GM21576 (cell line): ENCODE measurements around the gene CHRNA4.
"Not testable (repeated sequence)": the region's sequence is repeated elsewhere in the genome, so short reads cannot be mapped to it uniquely, and the experiment has no call there.

ENCODE experiments used
- ATAC-seq: cut with Tn5 transposase; IDR thresholded peaks from one replicate; pipeline ENCODE4 v1.9.1; 2021; ENCODE audit warnings: mild to moderate bottlenecking, moderate library complexity; ENCODE audit not compliant: unreplicated experiment

CHRNA4 gene

DNA sequence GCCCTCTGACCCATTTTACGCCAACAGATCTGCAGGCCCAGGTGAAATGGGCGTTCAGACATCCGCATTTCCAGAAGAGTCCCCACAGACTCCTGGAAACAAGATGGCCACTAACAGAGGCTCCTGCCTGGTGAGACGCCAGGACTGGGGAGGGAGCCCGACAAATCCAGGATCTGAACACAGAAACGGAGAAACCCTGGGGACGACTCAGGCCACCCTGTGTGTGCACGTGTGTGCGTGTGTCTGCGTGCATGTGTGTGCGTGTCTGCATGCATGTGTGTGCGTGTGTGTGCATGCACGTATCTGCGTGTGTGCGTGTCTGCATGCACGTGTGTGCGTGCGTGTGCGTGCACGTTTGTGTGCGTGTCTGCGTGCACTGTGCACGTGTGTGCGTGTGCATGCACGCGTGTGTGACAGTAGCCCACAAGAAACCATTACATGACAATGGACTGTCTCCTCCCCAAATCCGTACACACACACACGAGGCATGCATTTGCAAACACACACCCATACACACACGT is 24.9 kb downstream of the CHRNA4 start:
- ATAC-seq: no peak

DNA sequence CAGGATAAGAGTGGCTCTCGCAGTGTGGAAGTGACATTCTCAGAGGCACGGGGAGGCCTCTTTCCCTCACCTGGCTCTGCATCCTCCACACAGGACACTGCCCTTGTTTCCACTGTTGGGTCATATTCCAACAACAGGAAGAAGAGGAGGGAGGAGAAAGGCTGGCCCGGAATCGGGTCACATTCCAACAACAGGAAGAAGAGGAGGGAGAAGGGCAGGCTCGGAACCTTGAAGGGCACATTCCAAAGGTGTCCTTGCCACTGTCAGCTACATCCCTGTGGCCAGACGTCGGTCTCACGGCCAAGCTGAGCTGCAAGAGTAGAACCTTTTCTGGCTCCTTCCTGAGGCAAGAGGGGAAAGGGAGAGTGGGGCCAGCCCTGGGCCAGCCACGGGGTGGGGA is 25.4 kb downstream of the CHRNA4 start:
- ATAC-seq: no peak

DNA sequence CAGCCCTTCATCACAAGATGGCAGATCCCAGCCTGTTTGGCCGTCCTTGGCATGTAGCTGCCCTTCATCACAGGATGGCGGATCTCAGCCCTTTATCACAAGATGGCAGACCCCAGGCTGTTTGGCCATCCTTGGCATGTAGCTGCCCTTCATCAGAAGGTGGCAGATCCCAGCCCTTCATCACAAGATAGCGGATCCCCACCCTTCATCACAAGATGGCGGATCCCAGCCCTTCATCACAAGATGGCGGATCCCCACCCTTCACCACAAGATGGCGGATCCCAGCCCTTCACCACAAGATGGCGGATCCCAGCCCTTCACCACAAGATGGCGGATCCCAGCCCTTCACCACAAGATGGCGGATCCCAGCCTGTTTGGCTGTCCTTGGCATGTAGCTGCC is 26.1 kb downstream of the CHRNA4 start:
- ATAC-seq: not testable (repeated sequence)

DNA sequence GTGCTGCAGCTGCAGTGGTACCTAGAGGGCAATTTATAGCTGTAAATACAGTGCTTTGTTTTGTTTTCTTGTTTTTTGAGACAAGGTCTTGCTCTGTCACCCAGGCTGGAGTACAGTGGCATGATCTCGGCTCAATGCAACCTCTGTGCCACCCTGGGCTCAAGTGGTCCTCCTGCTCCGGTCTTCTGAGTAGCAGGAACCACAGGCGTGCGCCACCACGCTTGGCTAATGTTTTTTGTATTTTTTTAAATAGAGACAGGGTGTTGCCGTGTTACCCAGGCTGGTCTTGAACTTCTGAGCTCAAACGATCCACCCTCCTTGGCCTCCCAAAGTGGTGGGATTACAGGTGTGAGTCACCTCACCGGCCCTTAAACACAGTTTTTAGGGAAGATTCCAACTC is 26.8 kb downstream of the CHRNA4 start:
- ATAC-seq: no peak

DNA sequence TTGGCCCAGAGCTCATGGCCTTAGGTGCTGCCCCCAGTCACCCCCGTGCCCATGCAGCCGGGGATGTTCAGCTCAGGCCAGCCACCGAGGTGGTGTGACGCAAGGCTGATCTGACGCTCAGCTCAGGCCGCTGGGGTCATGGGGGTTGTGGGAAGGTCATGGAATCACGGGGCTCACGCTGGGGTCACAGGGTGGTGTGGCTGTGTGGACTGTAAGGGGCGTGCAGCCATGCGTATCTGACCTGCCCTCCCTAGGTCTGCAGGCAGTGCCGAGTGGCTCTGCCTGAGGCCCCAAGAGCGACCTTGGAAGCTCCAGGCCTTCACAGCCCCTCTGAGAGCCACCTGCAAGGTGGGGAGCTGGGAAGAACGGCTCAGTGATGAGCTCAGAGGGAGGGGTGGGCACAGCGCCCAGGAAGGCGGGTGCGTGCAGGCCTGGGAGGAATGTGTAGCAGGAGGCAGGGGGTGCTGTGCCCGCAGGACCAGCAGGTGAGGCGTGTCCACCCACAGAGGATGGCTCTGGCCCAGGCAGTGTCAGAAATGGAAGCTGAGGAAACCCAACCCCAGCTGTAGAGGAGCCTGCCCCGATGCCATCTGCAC is 27.8 kb downstream of the CHRNA4 start:
- ATAC-seq: no peak

DNA sequence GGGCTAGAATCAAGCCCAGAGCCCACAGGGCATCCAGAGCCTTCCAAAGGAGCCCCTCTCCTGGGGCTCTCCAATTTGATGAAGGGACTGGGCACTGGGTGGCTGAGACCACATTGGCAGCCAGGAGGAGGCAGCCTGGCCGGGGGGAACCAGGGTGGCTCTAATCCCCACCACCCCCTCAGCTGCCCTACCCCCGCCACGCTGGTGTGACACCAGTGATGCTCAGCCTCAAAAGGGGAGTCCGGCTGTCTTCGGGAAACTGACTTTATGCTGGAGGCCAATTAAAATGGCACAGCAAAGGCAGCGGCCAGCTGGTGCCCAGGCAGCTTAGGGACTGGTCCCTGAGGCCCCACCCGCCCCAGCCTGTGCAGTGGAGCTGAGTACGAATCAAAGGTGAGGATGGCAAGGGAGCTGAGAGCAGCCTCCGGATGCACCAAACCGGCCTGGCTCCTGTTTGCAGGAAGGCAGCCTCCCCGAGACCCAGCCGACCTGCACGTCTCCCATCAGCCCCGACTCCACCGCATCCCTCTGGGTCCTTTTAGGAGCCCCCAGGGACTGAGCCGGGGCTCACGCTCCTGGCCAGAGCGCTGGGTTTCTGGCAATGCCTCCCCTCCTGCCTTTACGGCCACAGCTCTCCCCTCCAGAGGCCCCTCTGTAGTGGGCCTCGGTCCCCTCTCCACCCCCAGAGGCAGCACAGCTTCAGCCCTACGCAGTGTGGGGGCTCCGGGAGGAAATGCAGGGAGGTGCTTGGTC is 28.5 kb downstream of the CHRNA4 start:
- ATAC-seq: no peak

DNA sequence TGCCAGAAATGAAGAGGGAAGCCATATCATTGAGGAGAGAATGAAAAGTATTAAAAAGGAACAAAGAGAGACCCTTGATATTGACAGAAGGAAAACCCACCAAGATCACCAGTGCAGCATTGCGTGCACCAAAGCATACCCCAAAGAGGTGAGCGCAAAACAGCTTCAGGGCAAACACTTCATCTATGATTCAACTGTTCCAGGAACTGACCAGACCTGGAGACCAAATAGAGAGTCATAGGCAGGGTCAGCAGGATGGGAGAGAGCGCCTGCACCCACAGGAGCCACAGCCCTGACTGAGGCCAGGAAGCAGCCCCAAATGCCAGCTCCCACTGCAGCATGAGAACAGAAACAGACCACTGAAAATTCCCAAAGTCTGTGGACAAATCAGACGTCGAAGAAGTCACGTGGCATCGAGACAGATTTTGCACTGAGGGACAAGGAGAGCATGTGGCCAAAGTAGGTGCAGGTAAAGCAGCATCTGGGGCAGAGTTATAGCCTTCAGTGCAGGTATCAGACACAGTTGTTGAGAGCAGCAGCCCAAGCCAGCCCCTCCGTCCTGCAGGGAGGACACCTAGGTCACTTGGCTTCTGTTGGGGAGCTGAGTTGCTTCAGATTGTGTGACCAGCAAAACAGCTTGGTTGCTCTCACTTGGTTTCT is 29.3 kb downstream of the CHRNA4 start:
- ATAC-seq: no peak

DNA sequence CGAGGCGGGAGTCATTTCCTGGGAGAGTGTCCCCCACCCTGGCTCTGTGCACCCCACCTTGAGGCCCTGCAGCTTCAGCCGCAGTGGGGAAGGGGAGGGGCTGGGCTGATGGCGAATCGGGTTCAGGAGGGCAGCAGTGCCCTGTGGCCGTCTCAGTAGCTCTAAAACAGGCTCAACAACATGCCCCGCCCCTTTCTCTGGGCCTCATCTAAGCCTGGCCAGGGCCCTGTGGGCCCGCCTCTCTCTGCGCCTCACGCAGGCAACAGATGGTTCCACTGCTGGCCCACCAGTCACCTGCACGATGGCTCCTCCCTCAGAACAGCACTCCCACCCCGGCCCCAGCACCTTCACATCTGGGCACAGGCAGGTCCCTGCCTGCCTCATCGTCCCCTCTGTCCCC is 30.2 kb downstream of the CHRNA4 start:
- ATAC-seq: no peak

DNA sequence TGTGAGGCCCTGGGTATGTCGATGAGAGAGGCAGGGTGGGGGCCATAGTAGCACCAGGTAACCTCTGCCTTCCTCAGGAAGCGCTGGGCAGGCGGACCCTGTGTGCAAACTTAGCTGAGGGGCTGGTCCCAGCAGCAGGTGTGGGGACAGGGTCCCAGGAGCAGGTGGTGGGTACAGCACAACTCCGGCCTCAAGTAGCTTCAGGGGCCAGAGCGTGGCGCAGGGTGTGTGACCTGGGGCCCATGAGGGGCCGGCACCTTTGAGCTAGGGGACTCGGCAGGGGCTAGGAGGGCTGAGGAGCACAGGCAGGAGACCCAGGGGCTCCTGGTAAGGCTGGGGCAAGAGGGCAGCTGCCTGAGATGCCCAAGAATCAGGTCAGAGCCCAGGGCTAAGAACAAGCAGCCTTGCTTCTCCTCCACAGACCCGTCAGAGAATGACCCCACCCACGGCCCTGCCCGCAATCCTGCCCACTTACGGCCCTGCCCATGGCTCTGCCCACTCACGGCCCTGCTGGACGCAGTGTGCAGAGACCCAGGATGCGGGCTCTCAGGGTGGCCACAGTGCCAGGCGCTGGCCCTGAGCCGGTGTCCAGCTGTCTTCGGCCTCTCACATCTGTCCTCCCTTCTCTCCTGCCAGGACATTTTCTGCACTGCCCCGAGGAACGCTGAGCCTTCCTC is 30.9 kb downstream of the CHRNA4 start:
- ATAC-seq: no peak

DNA sequence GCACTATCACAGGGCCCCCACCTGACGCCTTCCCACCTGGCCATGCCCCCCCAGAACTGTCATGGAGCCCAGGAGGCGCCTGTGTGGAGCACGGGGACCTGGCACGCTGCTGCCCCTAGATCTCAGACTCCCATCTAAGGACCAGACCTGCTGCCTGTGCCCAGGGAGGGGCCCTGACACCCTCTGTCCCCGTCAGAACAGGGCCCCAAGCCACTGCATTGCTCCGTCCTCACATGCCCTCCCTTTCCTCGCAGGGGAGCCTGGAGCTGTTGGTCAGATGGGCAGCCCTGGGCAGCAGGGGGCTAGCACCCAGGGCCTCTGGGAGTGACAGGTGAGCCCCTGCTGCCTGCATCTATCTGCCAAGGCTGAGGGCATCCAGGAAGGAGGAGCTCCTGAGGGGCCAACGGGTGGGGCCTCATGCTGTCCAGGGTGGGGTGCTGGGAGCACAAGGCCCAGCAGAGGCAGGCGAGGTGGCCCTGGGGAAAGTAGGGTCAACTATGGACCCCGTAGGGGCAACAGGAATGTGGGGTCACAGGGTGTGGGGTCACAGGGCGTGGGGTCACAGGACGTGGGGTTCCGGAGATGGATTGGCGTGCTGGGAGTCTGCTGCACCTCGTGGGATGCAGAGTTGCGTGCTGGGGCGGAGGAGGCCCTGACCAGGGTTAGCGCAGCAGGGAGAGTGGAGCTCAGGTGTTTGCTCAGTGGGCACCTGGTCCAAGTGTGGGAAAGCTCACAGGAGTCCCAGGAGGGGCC is 31.6 kb downstream of the CHRNA4 start:
- no peak for ATAC-seq

DNA sequence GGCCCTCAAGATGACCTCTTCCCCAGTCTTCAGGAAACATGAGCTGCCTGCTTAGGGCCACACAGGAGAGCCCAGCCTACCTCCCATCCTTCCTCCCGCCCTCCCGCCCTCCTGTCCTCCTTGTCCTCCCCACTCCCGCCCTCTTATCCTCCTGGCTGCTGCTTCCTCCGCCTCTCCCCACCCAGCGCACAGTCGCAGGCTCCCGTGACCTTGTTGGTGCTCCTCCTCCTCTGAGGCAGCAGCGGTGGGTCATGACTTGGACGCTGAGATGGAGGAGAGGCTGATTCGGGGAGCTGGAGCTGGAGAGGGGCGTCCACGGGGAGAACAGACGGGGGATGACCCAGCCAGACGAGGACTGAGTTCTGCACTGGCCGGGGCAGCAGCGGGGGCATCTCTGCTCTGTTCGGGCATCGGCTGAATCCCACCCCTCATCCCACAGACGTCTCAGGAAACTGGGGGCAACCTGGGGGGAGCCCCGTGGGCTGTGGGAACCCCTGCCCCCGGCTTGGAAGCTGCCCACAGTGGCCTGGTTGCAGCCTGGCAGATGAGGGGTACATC is 32.4 kb downstream of the CHRNA4 start:
- no peak for ATAC-seq

DNA sequence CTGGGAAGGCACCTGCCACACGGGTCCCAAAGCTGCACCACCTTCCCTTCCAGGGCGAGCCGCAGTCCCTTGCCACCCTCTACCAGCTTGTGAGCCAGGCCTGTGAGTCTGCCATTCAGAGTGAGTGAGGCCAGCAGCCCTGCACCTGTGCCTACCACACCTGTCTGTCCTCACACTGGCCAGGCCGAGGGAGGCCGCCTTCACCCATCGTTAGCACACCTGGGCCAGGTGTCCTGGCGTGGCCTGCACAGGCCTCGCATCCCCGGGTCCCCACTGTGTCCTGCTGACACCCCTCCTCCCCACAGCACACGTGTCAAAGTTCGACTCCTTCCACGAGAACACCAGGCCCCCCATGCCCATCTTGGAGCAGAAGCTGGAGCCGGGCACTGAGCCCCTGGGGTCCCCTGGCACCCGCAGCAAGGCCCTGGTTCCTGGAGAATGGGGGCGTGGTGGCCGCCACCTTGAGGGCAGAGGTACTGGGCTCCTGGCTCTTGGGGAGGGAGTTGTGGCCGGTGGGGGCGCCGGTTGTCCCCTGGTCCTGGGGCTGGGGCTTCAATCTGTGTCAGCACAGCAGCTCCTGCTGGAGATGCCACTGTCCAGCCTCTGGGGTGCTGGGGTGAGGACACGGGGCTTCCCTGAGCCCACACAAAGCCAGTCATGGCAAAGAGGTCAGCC is 33.0 kb downstream of the CHRNA4 start:
- no peak for ATAC-seq

DNA sequence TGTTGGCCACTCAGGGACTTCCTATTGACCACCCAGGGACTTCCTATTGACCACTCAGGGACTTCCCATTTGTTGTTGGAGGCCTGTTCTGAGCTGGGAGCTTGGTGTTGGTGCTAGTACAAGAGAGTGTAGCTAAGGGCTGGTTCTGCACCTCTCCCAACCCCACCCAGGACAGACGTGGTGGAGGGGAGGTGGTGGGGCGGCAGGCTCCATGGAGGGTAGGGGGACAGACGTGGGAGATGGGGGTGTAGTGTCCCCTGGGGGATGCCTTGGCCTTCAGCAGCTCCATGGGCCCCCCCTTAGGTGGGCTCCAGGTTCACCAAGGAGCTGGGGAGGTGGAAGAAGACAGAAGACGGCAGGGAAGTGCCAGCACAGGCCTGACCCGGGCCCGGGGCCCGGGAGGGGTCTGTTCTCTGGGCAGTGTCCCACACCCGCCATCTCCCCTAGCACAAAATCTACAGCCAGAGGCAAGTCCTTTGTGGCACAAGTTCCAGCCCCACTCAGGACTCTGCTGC is 33.9 kb downstream of the CHRNA4 start:
- ATAC-seq: no peak

DNA sequence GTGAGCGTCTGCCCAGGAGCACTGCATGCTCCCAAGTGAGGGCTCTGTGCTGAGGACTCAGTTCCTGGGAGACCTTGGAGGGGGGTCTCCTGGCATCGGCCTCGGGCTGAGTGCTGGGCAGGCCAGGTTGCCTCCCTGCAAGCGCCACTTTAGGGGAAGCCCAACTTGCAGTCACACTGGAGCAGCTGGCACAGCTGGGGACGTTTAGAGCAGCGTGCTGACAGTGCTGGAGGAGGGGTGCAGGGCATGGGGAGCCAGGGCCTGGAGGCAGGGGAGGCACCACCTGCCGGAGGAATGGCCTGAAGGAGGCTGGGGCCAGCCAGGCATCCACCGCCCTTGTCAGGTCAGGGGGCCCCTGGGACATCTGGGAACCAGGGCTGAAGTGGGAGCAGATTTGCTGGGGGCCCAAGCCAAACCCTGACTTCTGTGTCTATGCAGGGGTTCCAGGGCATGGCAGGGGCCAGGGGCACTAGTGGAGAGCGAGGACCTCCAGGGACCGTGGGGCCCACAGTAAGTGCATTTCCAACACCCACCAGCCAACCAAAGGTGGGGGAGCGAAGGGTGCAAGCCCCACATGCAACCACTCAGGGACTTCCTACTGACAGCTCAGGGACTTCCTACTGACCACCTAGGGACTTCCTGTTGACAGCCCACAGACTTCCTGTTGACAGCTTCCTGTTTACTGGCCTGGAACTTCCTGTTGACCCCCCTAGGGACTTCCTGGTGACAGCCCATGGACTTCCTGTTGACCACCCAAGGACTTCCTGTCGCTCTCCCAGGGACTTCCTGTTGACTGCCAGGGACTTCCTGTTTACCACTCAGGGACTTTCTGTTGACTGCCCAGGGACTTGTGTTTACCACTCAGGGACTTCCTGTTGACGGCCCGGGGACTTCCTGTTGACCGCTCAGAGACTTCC is 34.6 kb downstream of the CHRNA4 start:
- ATAC-seq: no peak

DNA sequence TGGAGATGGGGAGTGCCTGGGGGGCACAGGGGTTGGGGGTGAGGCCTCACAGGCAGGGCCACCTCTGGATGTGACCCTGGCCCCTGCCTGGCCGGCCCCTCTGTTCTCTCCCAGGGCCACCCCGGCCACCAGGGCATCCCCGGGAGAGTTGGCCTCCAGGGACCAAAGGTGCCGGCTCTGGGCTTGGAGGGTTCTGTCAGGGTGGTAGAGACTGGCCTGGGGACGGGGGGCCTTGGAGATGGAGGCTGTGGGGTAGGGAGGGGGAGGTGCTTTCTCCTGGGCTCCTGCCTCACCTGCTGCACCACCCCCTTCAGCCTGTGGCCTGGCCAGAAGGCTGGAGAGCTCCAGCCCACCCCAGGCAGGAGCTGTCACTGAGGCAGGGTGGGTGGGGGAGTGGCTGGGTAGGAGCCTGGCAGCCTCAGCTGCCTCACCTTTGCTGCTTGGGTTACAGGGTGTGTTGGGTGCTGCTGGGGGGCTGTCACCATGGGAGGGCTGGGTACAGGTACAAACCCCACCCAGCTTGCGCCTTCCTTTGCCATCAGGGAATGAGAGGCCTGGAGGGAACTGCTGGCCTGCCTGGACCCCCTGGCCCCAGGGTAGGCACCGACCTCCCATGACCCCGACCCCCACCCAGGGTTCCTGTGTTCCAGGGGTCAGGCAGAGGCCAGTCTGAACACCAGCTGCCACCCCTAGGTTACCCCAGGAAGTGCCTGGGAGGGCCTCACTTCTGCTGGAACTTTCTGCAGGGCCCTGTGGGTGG is 35.4 kb downstream of the CHRNA4 start:
- no peak for ATAC-seq

DNA sequence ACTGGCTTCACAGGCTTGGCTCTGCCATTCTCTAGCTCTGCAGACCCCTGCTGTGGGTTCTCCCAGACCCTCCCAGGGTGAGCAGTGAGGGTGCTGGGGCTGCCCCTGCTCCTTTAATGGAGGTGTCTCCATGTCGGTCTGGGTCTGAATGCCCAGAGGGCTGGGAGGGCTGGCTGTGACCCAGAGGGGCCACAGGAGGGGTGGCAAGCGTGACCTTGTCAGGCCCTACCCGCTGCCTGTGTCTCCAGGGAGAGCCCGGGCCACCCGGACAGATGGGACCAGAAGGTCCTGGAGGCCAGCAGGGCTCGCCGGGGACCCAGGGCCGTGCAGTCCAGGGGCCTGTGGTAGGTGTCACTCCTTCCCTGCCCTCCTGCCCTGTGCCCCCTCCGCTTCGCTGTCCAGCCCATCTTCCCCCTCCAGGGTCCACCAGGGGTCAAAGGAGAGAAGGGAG is 36.1 kb downstream of the CHRNA4 start:
- ATAC-seq: no peak

DNA sequence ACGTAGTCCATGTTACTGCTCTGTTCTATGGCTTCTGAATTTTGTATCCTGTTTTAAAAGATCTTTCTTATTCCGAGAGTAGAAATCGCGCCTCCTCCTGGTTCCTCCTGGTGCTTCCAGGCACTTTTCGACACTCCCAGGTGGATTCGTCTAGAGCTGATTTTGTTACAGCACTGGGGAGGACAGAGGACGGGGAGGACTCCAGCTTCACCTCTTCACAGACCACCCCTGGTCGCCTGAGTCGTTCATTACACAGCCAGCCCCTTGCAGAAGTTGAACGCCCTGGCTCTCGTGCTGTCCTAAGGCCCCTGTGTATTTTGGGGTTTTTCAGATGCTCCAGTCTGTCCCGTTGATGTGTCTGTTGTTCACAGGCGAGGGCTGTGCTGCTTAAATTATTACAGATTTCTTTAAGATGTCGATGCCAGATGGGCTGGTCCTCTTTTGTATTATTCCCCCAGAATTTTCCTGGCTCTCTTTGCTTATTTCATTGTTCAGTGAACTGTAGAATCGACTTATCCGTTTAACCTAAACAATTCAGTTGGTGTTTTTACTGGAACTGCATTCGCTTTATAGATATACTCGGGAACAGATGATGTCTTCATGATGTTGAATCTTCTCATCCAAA is 37.7 kb downstream of the CHRNA4 start:
- no peak for ATAC-seq

DNA sequence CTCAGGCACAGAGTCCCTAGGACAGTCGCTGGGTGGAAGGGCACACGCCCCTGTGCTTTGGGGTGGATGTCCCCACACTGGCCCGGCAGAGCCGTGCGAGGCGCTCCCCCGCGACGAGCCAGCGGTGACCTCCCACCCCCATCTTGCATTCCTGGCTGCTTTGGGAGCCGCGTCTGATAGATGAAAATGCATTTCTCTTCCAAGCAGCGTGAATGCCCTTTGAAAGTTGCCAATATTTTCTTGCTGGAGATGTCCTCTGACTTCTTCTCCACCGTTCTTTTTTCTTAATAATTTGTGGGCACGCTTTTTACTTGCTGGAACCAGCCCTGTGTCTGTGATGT is 38.2 kb downstream of the CHRNA4 start:
- no peak for ATAC-seq
